ENCODE results near the gene LIN54.
"Not testable (repeated sequence)": the region's sequence is repeated elsewhere in the genome, so short reads cannot be mapped to it uniquely, and the experiment has no call there.

DNA sequence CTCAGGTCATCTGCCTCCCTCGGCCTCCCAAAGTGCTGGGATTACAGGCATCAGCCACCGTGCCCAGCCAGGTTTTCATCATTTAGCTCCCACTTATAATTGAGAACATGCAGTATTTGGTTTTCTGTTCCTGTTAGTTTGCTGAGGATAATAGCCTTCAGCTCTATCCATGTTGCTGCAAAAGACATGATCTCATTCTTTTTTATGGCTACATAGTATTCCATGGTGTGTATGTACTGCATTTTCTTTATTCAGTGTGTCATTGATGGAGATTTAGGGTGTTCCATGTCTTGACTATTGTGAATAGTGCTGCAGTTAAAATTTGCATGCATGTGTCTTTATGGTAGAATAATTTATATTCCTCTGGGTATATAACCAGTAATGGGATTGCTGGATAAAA is 96.7 kb downstream of the LIN54 start:
- TF ChIP-seq TRIM28 (IDR thresholded peaks at IDR 0.05); POLR2G (IDR thresholded peaks at IDR 0.05; ENCODE audit: low read depth, low read length); CTCF (IDR thresholded peaks at IDR 0.05 in 2 of 3, conservative IDR thresholded peaks at IDR 0.05 in 1 of 3; ENCODE audit: insufficient read depth in 2 of 3, low read depth in 1 of 3, low read length in 3 of 3); BRCA1 (IDR thresholded peaks at IDR 0.05); BRCA1 (CRISPR knock-in tag; IDR thresholded peaks at IDR 0.05); ZNF668 (CRISPR knock-in tag; IDR thresholded peaks at IDR 0.05); TBL1XR1 (IDR thresholded peaks at IDR 0.05; ENCODE audit: low read length in 2 of 2); MYNN (IDR thresholded peaks at IDR 0.05); MYNN (CRISPR knock-in tag; IDR thresholded peaks at IDR 0.05); ZNF717 (CRISPR knock-in tag; IDR thresholded peaks at IDR 0.05); FOXM1 (IDR thresholded peaks at IDR 0.05; ENCODE audit: low read depth); FOXM1 (CRISPR knock-in tag; IDR thresholded peaks at IDR 0.05; ENCODE audit: low read depth); CAMTA2 (CRISPR knock-in tag; conservative IDR thresholded peaks at IDR 0.05); RFX5 (IDR thresholded peaks at IDR 0.05; ENCODE audit: low read depth, low read length); PHF20 (IDR thresholded peaks at IDR 0.05; ENCODE audit: partially characterized antibody): not testable (repeated sequence)
- TF ChIP-seq, protein P1, sequence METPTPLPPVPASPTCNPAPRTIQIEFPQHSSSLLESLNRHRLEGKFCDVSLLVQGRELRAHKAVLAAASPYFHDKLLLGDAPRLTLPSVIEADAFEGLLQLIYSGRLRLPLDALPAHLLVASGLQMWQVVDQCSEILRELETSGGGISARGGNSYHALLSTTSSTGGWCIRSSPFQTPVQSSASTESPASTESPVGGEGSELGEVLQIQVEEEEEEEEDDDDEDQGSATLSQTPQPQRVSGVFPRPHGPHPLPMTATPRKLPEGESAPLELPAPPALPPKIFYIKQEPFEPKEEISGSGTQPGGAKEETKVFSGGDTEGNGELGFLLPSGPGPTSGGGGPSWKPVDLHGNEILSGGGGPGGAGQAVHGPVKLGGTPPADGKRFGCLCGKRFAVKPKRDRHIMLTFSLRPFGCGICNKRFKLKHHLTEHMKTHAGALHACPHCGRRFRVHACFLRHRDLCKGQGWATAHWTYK (CRISPR knock-in tag; IDR thresholded peaks at IDR 0.05) = not testable (repeated sequence)
